Measurements from ENCODE around the gene LRRIQ4. TPM values are rescaled to one million over a fixed set of nuclear protein-coding genes. Genes with fewer than 3 reads are reported as not detected.
A peak's percentile ranks its signal among the peaks of the same experiment; 100 is the strongest.

LRRIQ4 gene
- total and polyA plus RNA-seq, 7 experiments from 2014 or later: 0.12 TPM; not detected in 6

GRCh38 chr3:169825316-169825715, 12.6 kb downstream of the LRRIQ4 start:
- no peaks in the 10 kb centered on the region for H3K9me3 Mint-ChIP-seq
- ChIA-PET CTCF (interaction anchor here (0.6 kb wide), 1 partner anchor 11 kb away, joined by 3 read pairs; no protein-coding TSS in a partner anchor), POLR2A (no interaction called here)
- Histone ChIP-seq H3K27me3 (ENCODE audit: control insufficient read depth in 2 of 2, insufficient read depth in 2 of 2, low read length in 2 of 2) (no peaks in the 10 kb centered on the region), H3K27ac (ENCODE audit: low read depth, low read length) (no peak overlapping the region), H3K9me3 (ENCODE audit: control insufficient read depth in 2 of 3, low read length in 3 of 3) (no peaks in the 10 kb centered on the region), H3K4me3 (ENCODE audit: low read length) (no peak overlapping the region), H3K4me1 (ENCODE audit: control insufficient read depth in 2 of 2, insufficient read depth in 2 of 2, low read length in 2 of 2) (no peaks in the 10 kb centered on the region), H3K36me3 (ENCODE audit: control insufficient read depth in 2 of 3, insufficient read depth in 3 of 3, low read length in 3 of 3) (no peaks in the 10 kb centered on the region)
- no peak for DNase-seq
- H3K4me1 Mint-ChIP-seq: peaks cover 0 to 9% (median 0%) of the 10 kb centered on the region in 7 donors
- H3K27ac Mint-ChIP-seq: no peak overlapping the region
- no peak for ATAC-seq
- intact Hi-C loops (cut with micrococcal nuclease): no loop called here
- peaks cover 6 to 18% (median 13%) of the 10 kb centered on the region in 5 donors for H3K27me3 Mint-ChIP-seq
- H3K4me3 Mint-ChIP-seq: no peak overlapping the region
- peaks cover 0 to 3% (median 0%) of the 10 kb centered on the region in 5 donors for H3K36me3 Mint-ChIP-seq

GRCh38 chr3:169827712-169828111, 15.0 kb downstream of the LRRIQ4 start:
- no peaks in the 10 kb centered on the region for H3K4me1 ChIP-seq (ENCODE audit: control insufficient read depth in 2 of 2, insufficient read depth in 2 of 2, low read length in 2 of 2)
- no peak overlapping the region for H3K27ac ChIP-seq (ENCODE audit: low read depth, low read length)
- DNase-seq (no peak), ATAC-seq (no peak)
- H3K4me3 ChIP-seq (ENCODE audit: low read length): no peak overlapping the region
- Mint-ChIP-seq H3K4me3 (no peak overlapping the region), H3K36me3 (peaks cover 0 to 3% (median 0%) of the 10 kb centered on the region in 5 donors), H3K9me3 (no peaks in the 10 kb centered on the region), H3K27me3 (peaks cover 0 to 10% (median 6%) of the 10 kb centered on the region in 5 donors), H3K27ac (no peak overlapping the region), H3K4me1 (peaks cover 0 to 9% (median 0%) of the 10 kb centered on the region in 7 donors)
- H3K36me3 ChIP-seq (ENCODE audit: control insufficient read depth in 2 of 3, insufficient read depth in 3 of 3, low read length in 3 of 3): no peaks in the 10 kb centered on the region
- ChIA-PET POLR2A (no interaction called here), CTCF (no interaction called here)
- no peaks in the 10 kb centered on the region for H3K9me3 ChIP-seq (ENCODE audit: control insufficient read depth in 2 of 3, low read length in 3 of 3)
- H3K27me3 ChIP-seq (ENCODE audit: control insufficient read depth in 2 of 2, insufficient read depth in 2 of 2, low read length in 2 of 2): no peaks in the 10 kb centered on the region
- intact Hi-C loops (cut with micrococcal nuclease): no loop called here

GRCh38 chr3:169835533-169835932, 22.9 kb downstream of the LRRIQ4 start:
- CTCF ChIA-PET: interaction anchor here (0.7 kb wide), 1 partner anchor 10 kb away, joined by 3 read pairs; no protein-coding TSS in a partner anchor
- POLR2A ChIA-PET: no interaction called here
- no peak overlapping the region for H3K4me3 Mint-ChIP-seq
- no peak overlapping the region for H3K27ac Mint-ChIP-seq
- Histone ChIP-seq H3K36me3 (ENCODE audit: control insufficient read depth in 2 of 3, insufficient read depth in 3 of 3, low read length in 3 of 3) (no peaks in the 10 kb centered on the region), H3K4me1 (ENCODE audit: control insufficient read depth in 2 of 2, insufficient read depth in 2 of 2, low read length in 2 of 2) (no peaks in the 10 kb centered on the region), H3K27ac (ENCODE audit: low read depth, low read length) (no peak overlapping the region), H3K9me3 (ENCODE audit: control insufficient read depth in 2 of 3, low read length in 3 of 3) (no peaks in the 10 kb centered on the region), H3K27me3 (ENCODE audit: control insufficient read depth in 2 of 2, insufficient read depth in 2 of 2, low read length in 2 of 2) (no peaks in the 10 kb centered on the region), H3K4me3 (ENCODE audit: low read length) (no peak overlapping the region)
- intact Hi-C loops (cut with micrococcal nuclease): no loop called here
- no peak for DNase-seq
- ATAC-seq: no peak
- H3K36me3 Mint-ChIP-seq: no peaks in the 10 kb centered on the region
- H3K27me3 Mint-ChIP-seq: peaks cover 4 to 12% (median 4%) of the 10 kb centered on the region in 5 donors
- peaks cover 0 to 3% (median 0%) of the 10 kb centered on the region in 7 donors for H3K4me1 Mint-ChIP-seq
- H3K9me3 Mint-ChIP-seq: no peaks in the 10 kb centered on the region

- Mint-ChIP-seq H3K27me3 (peaks cover 6 to 19% (median 8%) of the 10 kb centered on the region in 5 donors), H3K4me1 (peaks cover 0 to 4% (median 0%) of the 10 kb centered on the region in 7 donors), H3K36me3 (peaks cover 0 to 2% (median 0%) of the 10 kb centered on the region in 5 donors), H3K4me3 (no peak overlapping the region), H3K27ac (peak overlapping the region in 1 of 9 donors; percentile 1), H3K9me3 (no peaks in the 10 kb centered on the region)
- POLR2A ChIA-PET: no interaction called here
- Histone ChIP-seq H3K27me3 (ENCODE audit: control insufficient read depth in 2 of 2, insufficient read depth in 2 of 2, low read length in 2 of 2) (no peaks in the 10 kb centered on the region), H3K36me3 (ENCODE audit: control insufficient read depth in 2 of 3, insufficient read depth in 3 of 3, low read length in 3 of 3) (no peaks in the 10 kb centered on the region), H3K4me3 (ENCODE audit: low read length) (no peak overlapping the region), H3K9me3 (ENCODE audit: control insufficient read depth in 2 of 3, low read length in 3 of 3) (no peaks in the 10 kb centered on the region), H3K27ac (ENCODE audit: low read depth, low read length) (no peak overlapping the region), H3K4me1 (ENCODE audit: control insufficient read depth in 2 of 2, insufficient read depth in 2 of 2, low read length in 2 of 2) (no peaks in the 10 kb centered on the region)
- intact Hi-C loops (cut with micrococcal nuclease): no loop called here
- peak; percentile 24 for ATAC-seq
- CTCF ChIA-PET: interaction anchor here (0.6 to 0.7 kb wide), 2 partner anchors 11 to 146 kb away, joined by 3 to 8 read pairs; no protein-coding TSS in a partner anchor
- DNase-seq: no peak
These were observed 23.6 kb downstream of the LRRIQ4 start for GRCh38 chr3:169836078-169836941.

- POLR2A ChIA-PET: no interaction called here
- H3K4me3 Mint-ChIP-seq: no peak overlapping the region
- CTCF ChIA-PET: no interaction called here
- no peak overlapping the region for H3K27ac Mint-ChIP-seq
- H3K27me3 ChIP-seq (ENCODE audit: control insufficient read depth in 2 of 2, insufficient read depth in 2 of 2, low read length in 2 of 2): no peaks in the 10 kb centered on the region
- no peaks in the 10 kb centered on the region for H3K4me1 ChIP-seq (ENCODE audit: control insufficient read depth in 2 of 2, insufficient read depth in 2 of 2, low read length in 2 of 2)
- intact Hi-C loops (cut with micrococcal nuclease): no loop called here
- ATAC-seq (no peak), DNase-seq (no peak)
- no peak overlapping the region for H3K27ac ChIP-seq (ENCODE audit: low read depth, low read length)
- H3K9me3 ChIP-seq (ENCODE audit: control insufficient read depth in 2 of 3, low read length in 3 of 3): no peaks in the 10 kb centered on the region
- H3K9me3 Mint-ChIP-seq: no peaks in the 10 kb centered on the region
- peaks cover 6 to 19% (median 9%) of the 10 kb centered on the region in 5 donors for H3K27me3 Mint-ChIP-seq
- peaks cover 0 to 4% (median 0%) of the 10 kb centered on the region in 7 donors for H3K4me1 Mint-ChIP-seq
- H3K4me3 ChIP-seq (ENCODE audit: low read length): no peak overlapping the region
- no peaks in the 10 kb centered on the region for H3K36me3 ChIP-seq (ENCODE audit: control insufficient read depth in 2 of 3, insufficient read depth in 3 of 3, low read length in 3 of 3)
- H3K36me3 Mint-ChIP-seq: peaks cover 0 to 3% (median 0%) of the 10 kb centered on the region in 5 donors
These were observed 24.2 kb downstream of the LRRIQ4 start for GRCh38 chr3:169836942-169837275.

GRCh38 chr3:169838511-169839030, 25.9 kb downstream of the LRRIQ4 start:
- Histone ChIP-seq H3K27ac (ENCODE audit: low read depth, low read length) (no peak overlapping the region), H3K4me1 (ENCODE audit: control insufficient read depth in 2 of 2, insufficient read depth in 2 of 2, low read length in 2 of 2) (no peaks in the 10 kb centered on the region), H3K27me3 (ENCODE audit: control insufficient read depth in 2 of 2, insufficient read depth in 2 of 2, low read length in 2 of 2) (no peaks in the 10 kb centered on the region), H3K4me3 (ENCODE audit: low read length) (no peak overlapping the region), H3K9me3 (ENCODE audit: control insufficient read depth in 2 of 3, low read length in 3 of 3) (no peaks in the 10 kb centered on the region), H3K36me3 (ENCODE audit: control insufficient read depth in 2 of 3, insufficient read depth in 3 of 3, low read length in 3 of 3) (no peaks in the 10 kb centered on the region)
- ChIA-PET POLR2A (no interaction called here), CTCF (no interaction called here)
- Mint-ChIP-seq H3K27me3 (peaks cover 6 to 20% (median 9%) of the 10 kb centered on the region in 5 donors), H3K4me3 (no peak overlapping the region), H3K4me1 (peaks cover 0 to 4% (median 0%) of the 10 kb centered on the region in 7 donors), H3K36me3 (peaks cover 0 to 3% (median 0%) of the 10 kb centered on the region in 5 donors), H3K27ac (no peak overlapping the region), H3K9me3 (no peaks in the 10 kb centered on the region)
- intact Hi-C loops (cut with micrococcal nuclease): no loop called here
- DNase-seq (no peak), ATAC-seq (no peak)

All from naive thymus-derived CD4-positive, alpha-beta T cell (primary cell).